ENCODE data around the gene MBNL1. TPM values are rescaled to one million over a fixed set of nuclear protein-coding genes. Genes with fewer than 3 reads are reported as not detected.

Gene MBNL1
- total and polyA plus RNA-seq, 8 donors: 15.2 to 73.2 (median 40.2) TPM

DNA sequence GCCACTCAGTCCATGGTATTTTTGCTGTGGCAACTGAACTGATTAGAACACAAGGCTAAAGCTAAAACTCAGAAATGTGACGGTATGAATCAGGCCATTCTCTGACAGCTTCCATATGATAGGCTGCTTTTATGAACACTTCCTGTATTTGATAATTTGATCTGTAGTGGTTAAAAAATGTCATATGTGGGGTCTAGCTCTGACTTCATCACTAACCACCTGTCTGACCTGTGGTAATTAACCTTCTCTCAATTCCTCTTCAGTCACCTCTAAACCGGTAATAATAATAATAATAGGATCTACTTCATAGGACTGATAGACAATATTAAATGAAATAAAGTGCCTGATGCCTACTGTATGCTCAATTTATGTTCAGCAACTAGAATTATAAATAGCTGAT, 223.2 kb downstream of the MBNL1 start:
- intact Hi-C loops (cut with DNase I): no loop called here
- WGBS, 2 donors: 91 to 94% methylated on average over 2 of the region's 2 CpGs
- Histone ChIP-seq H3K4me3 (no peak overlapping the region), H3K36me3 (no peaks in the 10 kb centered on the region), H3K9me3 (no peaks in the 10 kb centered on the region), H3K27me3 (no peaks in the 10 kb centered on the region), H3K27ac (no peak overlapping the region), H3K4me1 (no peaks in the 10 kb centered on the region)
- TF ChIP-seq, protein P1, sequence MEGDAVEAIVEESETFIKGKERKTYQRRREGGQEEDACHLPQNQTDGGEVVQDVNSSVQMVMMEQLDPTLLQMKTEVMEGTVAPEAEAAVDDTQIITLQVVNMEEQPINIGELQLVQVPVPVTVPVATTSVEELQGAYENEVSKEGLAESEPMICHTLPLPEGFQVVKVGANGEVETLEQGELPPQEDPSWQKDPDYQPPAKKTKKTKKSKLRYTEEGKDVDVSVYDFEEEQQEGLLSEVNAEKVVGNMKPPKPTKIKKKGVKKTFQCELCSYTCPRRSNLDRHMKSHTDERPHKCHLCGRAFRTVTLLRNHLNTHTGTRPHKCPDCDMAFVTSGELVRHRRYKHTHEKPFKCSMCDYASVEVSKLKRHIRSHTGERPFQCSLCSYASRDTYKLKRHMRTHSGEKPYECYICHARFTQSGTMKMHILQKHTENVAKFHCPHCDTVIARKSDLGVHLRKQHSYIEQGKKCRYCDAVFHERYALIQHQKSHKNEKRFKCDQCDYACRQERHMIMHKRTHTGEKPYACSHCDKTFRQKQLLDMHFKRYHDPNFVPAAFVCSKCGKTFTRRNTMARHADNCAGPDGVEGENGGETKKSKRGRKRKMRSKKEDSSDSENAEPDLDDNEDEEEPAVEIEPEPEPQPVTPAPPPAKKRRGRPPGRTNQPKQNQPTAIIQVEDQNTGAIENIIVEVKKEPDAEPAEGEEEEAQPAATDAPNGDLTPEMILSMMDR (IDR thresholded peaks at IDR 0.05): no peak
- no peak for FAIRE-seq
- no peak for ATAC-seq
- DNase-seq: no peak

DNA sequence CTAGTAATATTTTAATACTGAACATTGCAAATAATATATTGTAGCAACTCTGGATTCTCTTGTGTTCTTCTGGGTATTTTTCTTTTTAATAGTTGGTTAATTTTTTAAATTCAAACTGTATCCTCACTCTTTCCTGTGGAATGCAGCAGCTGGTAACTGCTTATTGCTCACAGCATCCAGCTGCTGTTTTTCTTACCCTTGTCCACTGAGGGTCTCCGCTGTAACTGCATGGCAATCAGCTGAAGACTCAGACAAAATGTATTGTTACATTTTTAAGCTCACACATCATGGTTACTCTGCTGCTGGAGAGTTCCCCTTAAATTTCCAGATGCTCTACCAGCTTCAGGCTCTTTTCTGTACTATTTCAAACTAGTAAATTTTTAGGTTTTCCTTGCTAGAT, 227.6 kb downstream of the MBNL1 start:
- no peak for FAIRE-seq
- 95 to 96% methylated on average over 1 of the region's 1 CpG for WGBS, 2 donors
- H3K27ac ChIP-seq: no peak overlapping the region

GRCh38 chr3:152496716-152497115, 228.0 kb downstream of the MBNL1 start:
- no peaks in the 10 kb centered on the region for H3K9me3 ChIP-seq
- H3K27ac ChIP-seq: no peak overlapping the region
- DNase-seq (no peak), ATAC-seq (no peak), FAIRE-seq (no peak)
- TF ChIP-seq, protein P1 (IDR thresholded peaks at IDR 0.05): no peak
- no peaks in the 10 kb centered on the region for H3K27me3 ChIP-seq
- 50 to 58% methylated on average over 1 of the region's 1 CpG for whole genome bisulfite sequencing, 2 donors
- no peaks in the 10 kb centered on the region for H3K4me1 ChIP-seq
- H3K36me3 ChIP-seq: no peaks in the 10 kb centered on the region
- no peak overlapping the region for H3K4me3 ChIP-seq
- intact Hi-C loops (cut with DNase I): no loop called here

More for the DNA sequence above, 227.6 kb downstream of the MBNL1 start:
- H3K4me1 ChIP-seq: no peaks in the 10 kb centered on the region
- no peak overlapping the region for H3K4me3 ChIP-seq
- intact Hi-C loops (cut with DNase I): no loop called here
- ATAC-seq: no peak
- DNase-seq: no peak
- no peaks in the 10 kb centered on the region for H3K9me3 ChIP-seq
- H3K27me3 ChIP-seq: no peaks in the 10 kb centered on the region
- no peaks in the 10 kb centered on the region for H3K36me3 ChIP-seq
- TF ChIP-seq, protein P1 (IDR thresholded peaks at IDR 0.05): no peak

DNA sequence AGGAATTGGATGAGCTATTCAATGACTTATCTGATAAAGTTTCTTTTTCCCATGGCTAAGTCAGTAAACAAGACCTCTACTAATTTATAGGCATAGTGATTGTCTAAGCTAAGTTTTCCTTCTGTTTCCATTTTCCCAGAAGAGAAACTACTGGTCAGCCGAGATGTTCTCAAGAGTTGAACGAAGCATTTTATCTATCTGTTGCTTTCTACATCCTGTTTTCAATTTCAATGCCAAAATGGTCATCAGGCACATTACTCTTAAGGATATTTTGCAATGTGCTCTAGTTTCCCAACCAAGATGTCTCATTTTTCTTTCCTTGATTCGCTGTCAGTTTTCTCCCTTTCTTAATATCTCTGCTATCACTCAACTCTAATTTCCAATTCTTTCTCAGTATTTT, 228.7 kb downstream of the MBNL1 start:
- Histone ChIP-seq H3K4me1 (no peaks in the 10 kb centered on the region), H3K4me3 (no peak overlapping the region), H3K9me3 (no peaks in the 10 kb centered on the region), H3K27ac (peak overlapping the region in 1 of 4 donors; percentile 41), H3K27me3 (no peaks in the 10 kb centered on the region), H3K36me3 (no peaks in the 10 kb centered on the region)
- 54 to 69% methylated on average over 3 of the region's 3 CpGs for WGBS, 2 donors
- DNase-seq (no peak), FAIRE-seq (no peak), ATAC-seq (no peak)
- TF ChIP-seq, protein P1 (IDR thresholded peaks at IDR 0.05): no peak
- intact Hi-C loops (cut with DNase I): no loop called here

GRCh38 chr3:152497890-152498289, 229.2 kb downstream of the MBNL1 start:
- Histone ChIP-seq H3K36me3 (no peaks in the 10 kb centered on the region), H3K4me1 (no peaks in the 10 kb centered on the region), H3K4me3 (no peak overlapping the region), H3K27me3 (no peaks in the 10 kb centered on the region), H3K9me3 (no peaks in the 10 kb centered on the region), H3K27ac (no peak overlapping the region)
- WGBS, 2 donors: 89 to 100% methylated on average over 1 of the region's 1 CpG
- ATAC-seq (no peak), DNase-seq (no peak), FAIRE-seq (no peak)
- TF ChIP-seq, protein P1 (IDR thresholded peaks at IDR 0.05): no peak
- intact Hi-C loops (cut with DNase I): no loop called here
